Neural progenitor cell (in vitro differentiated cells): ENCODE data around the gene SLAIN2.

Experiments used
- EZH2 ChIP-seq: fragments of 200-600 bp; sonication (generic); IDR thresholded peaks from 2 replicates; pipeline ENCODE4 v1.6.1; 2017; ENCODE audit warnings: antibody characterized with exemption, mild to moderate bottlenecking, moderate library complexity
- EZH2phosphoT487 ChIP-seq: fragments of 200-600 bp; sonication (generic); IDR thresholded peaks from 2 replicates; pipeline ENCODE4 v1.6.1; 2017; ENCODE audit warnings: antibody characterized with exemption
- TF ChIP-seq, protein P1 (sequence below): fragments of 200-600 bp; sonication (generic); IDR thresholded peaks from 2 replicates; pipeline ENCODE4 v1.5.1; 2017; ENCODE audit warnings: antibody characterized with exemption, mild to moderate bottlenecking

DNA sequence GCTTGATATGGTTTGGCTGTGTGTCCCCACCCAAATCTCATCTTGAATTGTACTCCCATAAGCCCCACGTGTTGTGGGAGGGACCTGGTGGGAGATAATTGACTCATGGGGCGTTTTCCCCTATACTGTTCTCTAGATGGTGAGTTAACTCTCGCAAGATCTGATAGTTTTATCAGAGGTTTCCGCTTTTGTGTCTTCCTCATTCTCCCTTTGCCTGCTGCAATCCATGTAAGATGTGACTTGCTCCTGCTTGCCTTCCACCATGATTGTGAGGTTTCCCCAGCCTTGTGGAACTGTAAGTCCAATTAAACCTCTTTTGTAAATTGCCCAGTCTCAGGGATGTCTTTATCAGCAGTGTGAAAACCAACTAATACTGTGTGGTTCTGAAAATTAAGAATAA lies 11.5 kb downstream of the SLAIN2 start:
- TF ChIP-seq, protein P1, sequence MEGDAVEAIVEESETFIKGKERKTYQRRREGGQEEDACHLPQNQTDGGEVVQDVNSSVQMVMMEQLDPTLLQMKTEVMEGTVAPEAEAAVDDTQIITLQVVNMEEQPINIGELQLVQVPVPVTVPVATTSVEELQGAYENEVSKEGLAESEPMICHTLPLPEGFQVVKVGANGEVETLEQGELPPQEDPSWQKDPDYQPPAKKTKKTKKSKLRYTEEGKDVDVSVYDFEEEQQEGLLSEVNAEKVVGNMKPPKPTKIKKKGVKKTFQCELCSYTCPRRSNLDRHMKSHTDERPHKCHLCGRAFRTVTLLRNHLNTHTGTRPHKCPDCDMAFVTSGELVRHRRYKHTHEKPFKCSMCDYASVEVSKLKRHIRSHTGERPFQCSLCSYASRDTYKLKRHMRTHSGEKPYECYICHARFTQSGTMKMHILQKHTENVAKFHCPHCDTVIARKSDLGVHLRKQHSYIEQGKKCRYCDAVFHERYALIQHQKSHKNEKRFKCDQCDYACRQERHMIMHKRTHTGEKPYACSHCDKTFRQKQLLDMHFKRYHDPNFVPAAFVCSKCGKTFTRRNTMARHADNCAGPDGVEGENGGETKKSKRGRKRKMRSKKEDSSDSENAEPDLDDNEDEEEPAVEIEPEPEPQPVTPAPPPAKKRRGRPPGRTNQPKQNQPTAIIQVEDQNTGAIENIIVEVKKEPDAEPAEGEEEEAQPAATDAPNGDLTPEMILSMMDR: no peak
- TF ChIP-seq EZH2 (no peak), EZH2phosphoT487 (no peak)
